Endothelial cell (in vitro differentiated cells): Measurements from ENCODE around the gene DLL4. TPM values are rescaled to one million over a fixed set of nuclear protein-coding genes. Genes with fewer than 3 reads are reported as not detected.

Experiments
- DNase-seq: peaks from one replicate; pipeline ENCODE4 v3.0.0; 2021; ENCODE audit warnings: low spot score
- H3K27ac Mint-ChIP-seq: one replicate; pipeline ENCODE4 v1.8.0; 2021; ENCODE audit warnings: mixed read lengths, inconsistent platforms; ENCODE audit not compliant: unreplicated experiment
- H3K27me3 Mint-ChIP-seq: one replicate; pipeline ENCODE4 v1.8.0; 2021; ENCODE audit warnings: mild to moderate bottlenecking, moderate library complexity, mixed read lengths, inconsistent platforms; ENCODE audit not compliant: unreplicated experiment
- H3K36me3 Mint-ChIP-seq: one replicate; pipeline ENCODE4 v1.8.0; 2021; ENCODE audit warnings: mild to moderate bottlenecking, low read depth, mixed read lengths, inconsistent platforms; ENCODE audit not compliant: unreplicated experiment
- H3K4me1 Mint-ChIP-seq: one replicate; pipeline ENCODE4 v1.8.0; 2021; ENCODE audit warnings: mild to moderate bottlenecking, mixed read lengths, inconsistent platforms; ENCODE audit not compliant: unreplicated experiment
- H3K4me3 Mint-ChIP-seq: one replicate; pipeline ENCODE4 v1.8.0; 2021; ENCODE audit warnings: mild to moderate bottlenecking, mixed read lengths, inconsistent platforms; ENCODE audit not compliant: unreplicated experiment
- H3K9me3 Mint-ChIP-seq: one replicate; pipeline ENCODE4 v1.8.0; 2021; ENCODE audit warnings: mixed read lengths, inconsistent platforms; ENCODE audit not compliant: unreplicated experiment
- CTCF ChIP-seq: fragments of 200-600 bp; sonication (generic); IDR thresholded peaks from one replicate; pipeline ENCODE4 v1.5.0; 2021; ENCODE audit warnings: antibody characterized with exemption; ENCODE audit not compliant: unreplicated experiment
- long read RNA-seq: library from polyadenylated mRNA; unstranded; transcript quantifications from one replicate; pipeline ENCODE4 v2.0.0, GENCODE V29; 2020; ENCODE audit not compliant: unreplicated experiment
- total RNA-seq: library from RNA; stranded (reverse); fragmentation: NEBNext Ultra II Directional; extraction: Animal tissue kit (Norgen Biotek cat#: 25700); gene quantifications from one replicate; pipeline ENCODE4 v1.2.1, GENCODE V29; 2021; ENCODE audit not compliant: unreplicated experiment

The DLL4 gene
- 257 TPM for total RNA-seq
- long read RNA-seq, transcript DLL4-204 (11 exons, 3,433 nt) = major isoform, 52 of 87 reads
- long read RNA-seq, partial matches to known transcripts = 31 of 87 reads
- long read RNA-seq, other reads (novel, unspliced or antisense) = 4 of 87 reads

GRCh38 chr15:40928821-40929659, at the start of gene DLL4:
Gene DLL4, plus strand, starts transcription at chr15:40929340. Its CDS starts 329 bp downstream, at chr15:40929669.
- peak; percentile 37 for TF ChIP-seq CTCF

GRCh38 chr15:40879609-40880008, 49.5 kb upstream of the DLL4 start:
- no peak overlapping the region for H3K4me3 Mint-ChIP-seq
- no peaks in the 10 kb centered on the region for H3K9me3 Mint-ChIP-seq
- no peaks in the 10 kb centered on the region for H3K27me3 Mint-ChIP-seq
- no peaks in the 10 kb centered on the region for H3K36me3 Mint-ChIP-seq
- no peaks in the 10 kb centered on the region for H3K4me1 Mint-ChIP-seq
- TF ChIP-seq CTCF = no peak
- no peak for DNase-seq
- H3K27ac Mint-ChIP-seq = no peak overlapping the region

More at GRCh38 chr15:40928821-40929659, at the start of gene DLL4:
- Mint-ChIP-seq H3K27me3 (peaks cover 42% of the 10 kb centered on the region), H3K36me3 (peaks cover 61% of the 10 kb centered on the region), H3K4me3 (peak within 1 kb of the TSS; percentile 97), H3K27ac (peak within 1 kb of the TSS; percentile 95), H3K4me1 (peaks cover 55% of the 10 kb centered on the region), H3K9me3 (no peaks in the 10 kb centered on the region)
- peak; percentile 97 for DNase-seq

- DNase-seq = no peak
- H3K9me3 Mint-ChIP-seq = no peaks in the 10 kb centered on the region
- H3K4me1 Mint-ChIP-seq = no peaks in the 10 kb centered on the region
- H3K27ac Mint-ChIP-seq = no peak overlapping the region
- no peak overlapping the region for H3K4me3 Mint-ChIP-seq
- no peak for TF ChIP-seq CTCF
- H3K36me3 Mint-ChIP-seq = no peaks in the 10 kb centered on the region
- H3K27me3 Mint-ChIP-seq = no peaks in the 10 kb centered on the region
Observed at GRCh38 chr15:40881351-40881750, 47.8 kb upstream of the DLL4 start.

GRCh38 chr15:40886586-40886985, 42.6 kb upstream of the DLL4 start:
- Mint-ChIP-seq H3K27ac (no peak overlapping the region), H3K27me3 (no peaks in the 10 kb centered on the region), H3K4me3 (no peak overlapping the region), H3K4me1 (no peaks in the 10 kb centered on the region), H3K9me3 (no peaks in the 10 kb centered on the region), H3K36me3 (no peaks in the 10 kb centered on the region)
- no peak for DNase-seq
- TF ChIP-seq CTCF = no peak

- no peak for DNase-seq
- H3K4me3 Mint-ChIP-seq = no peak overlapping the region
- no peak overlapping the region for H3K27ac Mint-ChIP-seq
- no peak for TF ChIP-seq CTCF
- peaks cover under 1% of the 10 kb centered on the region for H3K4me1 Mint-ChIP-seq
- no peaks in the 10 kb centered on the region for H3K36me3 Mint-ChIP-seq
- no peaks in the 10 kb centered on the region for H3K9me3 Mint-ChIP-seq
- peaks cover 5% of the 10 kb centered on the region for H3K27me3 Mint-ChIP-seq
Observed at GRCh38 chr15:40889112-40889511, 40.0 kb upstream of the DLL4 start.
